ENCODE results near the gene FRMD3.
A peak's percentile ranks its signal among the peaks of the same experiment; 100 is the strongest.

The FRMD3 gene

DNA sequence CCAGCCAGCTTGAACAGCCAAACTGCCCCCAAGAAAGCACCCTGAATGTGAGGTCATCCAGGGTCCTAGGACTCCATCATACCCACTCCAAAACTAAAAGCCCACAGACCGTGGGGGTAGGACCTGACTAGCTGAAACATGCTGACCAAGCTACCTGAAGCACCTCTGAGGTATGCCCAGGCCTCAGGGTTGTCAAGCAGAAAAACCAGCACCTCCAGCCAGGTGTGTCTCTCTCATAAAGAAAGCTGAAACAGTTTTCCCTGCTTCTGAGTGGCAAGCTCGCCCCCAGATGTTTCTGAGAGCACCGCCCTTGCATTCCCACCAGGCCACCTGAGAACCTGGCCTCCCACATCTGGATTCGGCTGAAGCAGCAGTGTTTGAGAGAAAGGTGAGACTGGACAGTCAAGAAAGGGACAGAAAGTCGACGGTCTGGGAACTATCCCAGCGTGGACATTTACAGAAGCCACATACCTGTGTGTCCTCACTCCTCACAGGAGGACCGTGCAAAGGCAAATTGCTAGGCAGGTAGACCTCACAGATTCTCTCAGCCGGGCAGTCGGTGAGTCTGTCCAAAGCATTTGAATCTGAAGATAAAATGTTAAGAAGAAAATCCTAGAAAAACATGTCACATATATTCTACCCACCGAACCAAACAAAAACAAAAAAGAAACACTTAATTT lies 319.6 kb downstream of the FRMD3 start:
- DNase-seq: no peak

- no peak for DNase-seq
These were observed 328.9 kb downstream of the FRMD3 start for GRCh38 chr9:83209188-83209731.

GRCh38 chr9:83208065-83208850 lies 329.9 kb downstream of the FRMD3 start:
- DNase-seq: no peak

DNA sequence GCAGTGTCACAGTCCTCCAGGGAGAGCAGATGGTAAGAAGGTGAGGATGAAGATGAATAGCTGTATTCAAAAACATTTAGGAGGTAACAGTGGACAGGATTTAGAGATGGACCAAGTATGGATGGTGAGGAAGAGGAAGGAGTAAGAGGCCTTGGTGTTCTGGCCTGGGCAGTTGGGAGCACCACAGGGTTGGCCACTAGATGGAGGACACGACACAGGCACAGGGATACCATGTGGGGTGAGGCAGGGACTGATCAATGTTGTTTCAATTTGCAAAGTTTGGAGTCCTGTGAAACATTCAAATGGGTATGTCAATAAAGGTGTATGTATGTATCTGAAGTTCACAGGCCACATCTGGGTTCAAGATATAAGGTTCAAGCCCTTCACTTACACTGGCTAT lies 334.2 kb downstream of the FRMD3 start:
- DNase-seq: peak; percentile 20

- no peak for DNase-seq
These were observed 337.7 kb downstream of the FRMD3 start for GRCh38 chr9:83200531-83200930.

GRCh38 chr9:83199832-83200231 lies 338.4 kb downstream of the FRMD3 start:
- DNase-seq: no peak

GRCh38 chr9:83199240-83199639 lies 339.0 kb downstream of the FRMD3 start:
- peak; percentile 86 for DNase-seq

DNA sequence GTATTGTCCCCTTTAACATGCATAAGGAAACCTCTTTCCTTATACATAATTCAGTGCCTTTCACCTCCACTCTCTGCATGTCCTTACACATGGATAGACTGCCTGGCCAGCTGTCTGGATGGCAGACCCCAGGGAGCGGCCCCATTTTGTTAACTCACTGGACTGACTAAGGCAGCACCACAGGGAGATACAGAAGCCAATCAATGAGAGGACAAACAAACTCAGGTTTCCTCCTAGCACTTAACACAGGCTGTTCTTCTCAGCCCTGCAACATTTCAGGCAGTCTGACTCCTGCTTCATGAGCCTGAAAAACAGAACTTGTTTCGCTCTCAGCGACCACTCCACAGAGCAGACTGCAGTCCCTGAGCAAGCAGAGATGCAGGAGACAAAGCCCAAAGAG lies 339.8 kb downstream of the FRMD3 start:
- peak; percentile 93 for DNase-seq

GRCh38 chr9:83197591-83197990 lies 340.6 kb downstream of the FRMD3 start:
- DNase-seq: peak; percentile 85

DNA sequence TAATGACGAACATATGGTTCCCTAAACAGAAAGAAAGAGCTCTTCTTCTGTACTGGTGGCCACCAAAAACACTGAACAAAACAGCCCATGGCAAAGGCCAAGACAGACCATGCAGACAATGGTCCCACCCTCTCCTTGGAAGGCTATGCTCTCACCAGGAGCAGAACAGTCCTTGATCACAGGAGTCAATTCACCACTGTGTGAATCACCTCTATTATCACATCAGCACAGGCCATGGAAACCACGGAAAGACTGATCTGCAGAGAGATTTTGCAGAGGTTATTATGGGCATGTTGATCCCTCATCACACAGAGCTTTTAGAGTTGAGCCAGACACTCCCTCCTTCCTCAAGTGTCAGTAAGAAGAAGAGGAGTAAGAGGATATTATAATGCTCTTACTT lies 341.3 kb downstream of the FRMD3 start:
- DNase-seq: no peak

All from NCI-H69 (cell line).